ENCODE data around the gene ARHGAP15.

The ARHGAP15 gene

DNA sequence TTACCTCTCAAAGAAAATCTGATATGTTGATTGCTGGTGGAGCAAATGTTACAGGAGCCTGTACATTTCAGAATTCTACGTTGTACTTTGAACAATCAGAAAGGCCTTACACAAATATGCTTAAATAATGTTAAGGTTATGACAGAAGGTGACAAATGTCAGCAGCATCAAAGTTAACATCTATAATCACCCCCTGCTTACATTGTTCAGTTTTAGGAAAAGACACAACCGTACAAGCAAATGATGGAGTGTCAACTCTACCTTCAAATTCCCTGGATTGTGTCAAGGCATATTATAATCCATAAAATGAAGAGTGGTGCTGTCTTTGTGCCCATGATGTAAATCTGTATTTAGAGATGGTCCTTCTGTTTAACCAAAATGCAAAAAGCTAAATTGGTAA lies 465.5 kb downstream of the ARHGAP15 start:
- Histone ChIP-seq H3K27ac (no peak overlapping the region), H3K36me3 (peaks cover 19% of the 10 kb centered on the region), H3K4me1 (ENCODE audit: control insufficient read depth in 1 of 2, insufficient read depth in 1 of 2, low read depth in 1 of 2, low read length in 1 of 2) (no peaks in the 10 kb centered on the region), H3K9me3 (no peaks in the 10 kb centered on the region), H3K27me3 (no peaks in the 10 kb centered on the region), H3K4me3 (ENCODE audit: low read depth in 1 of 2, low read length in 1 of 2) (no peak overlapping the region)
- no peak for TF ChIP-seq CTCF (IDR thresholded peaks at IDR 0.05)

GRCh38 chr2:143600116-143600515 lies 470.9 kb downstream of the ARHGAP15 start:
- TF ChIP-seq CTCF (IDR thresholded peaks at IDR 0.05): no peak
- Histone ChIP-seq H3K4me1 (ENCODE audit: control insufficient read depth in 1 of 2, insufficient read depth in 1 of 2, low read depth in 1 of 2, low read length in 1 of 2) (no peaks in the 10 kb centered on the region), H3K27me3 (no peaks in the 10 kb centered on the region), H3K4me3 (ENCODE audit: low read depth in 1 of 2, low read length in 1 of 2) (no peak overlapping the region), H3K36me3 (peaks cover 3% of the 10 kb centered on the region), H3K27ac (no peak overlapping the region), H3K9me3 (no peaks in the 10 kb centered on the region)

- Histone ChIP-seq H3K27ac (no peak overlapping the region), H3K9me3 (no peaks in the 10 kb centered on the region), H3K36me3 (peaks cover 8% of the 10 kb centered on the region), H3K4me3 (ENCODE audit: low read depth in 1 of 2, low read length in 1 of 2) (no peak overlapping the region), H3K4me1 (ENCODE audit: control insufficient read depth in 1 of 2, insufficient read depth in 1 of 2, low read depth in 1 of 2, low read length in 1 of 2) (no peaks in the 10 kb centered on the region), H3K27me3 (no peaks in the 10 kb centered on the region)
- no peak for TF ChIP-seq CTCF (IDR thresholded peaks at IDR 0.05)
Measured at GRCh38 chr2:143601828-143602227, 472.6 kb downstream of the ARHGAP15 start.

DNA sequence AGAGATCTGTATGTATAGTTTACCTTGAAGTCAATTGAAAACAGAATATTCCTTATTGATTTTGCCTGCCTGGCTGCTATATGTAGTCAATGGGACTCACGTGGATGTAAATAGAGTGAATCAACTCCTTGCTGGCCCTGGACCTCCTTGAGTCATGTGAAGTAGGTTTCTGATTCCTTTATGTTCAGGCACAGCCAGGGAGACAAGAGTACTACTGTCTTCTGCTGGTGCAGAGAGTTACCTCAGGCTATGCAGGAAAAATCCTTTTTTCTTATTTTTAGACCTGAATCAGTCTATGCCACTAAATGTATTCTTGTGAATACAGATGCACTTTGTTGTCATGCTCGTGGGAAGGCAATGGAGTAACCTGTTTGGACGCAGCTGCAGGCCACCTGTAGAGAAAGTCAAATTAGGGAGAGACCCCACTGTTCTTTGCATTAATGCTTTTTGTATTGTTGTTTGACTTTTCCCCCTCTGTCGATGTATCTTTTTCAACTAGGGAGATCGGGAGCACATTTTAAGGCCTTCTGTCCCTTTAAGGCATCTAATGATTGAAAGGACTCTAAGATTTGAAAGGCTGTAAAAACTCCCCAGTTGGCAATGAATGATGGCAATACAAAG lies 473.9 kb downstream of the ARHGAP15 start:
- peaks cover 16% of the 10 kb centered on the region for H3K36me3 ChIP-seq
- H3K9me3 ChIP-seq: no peaks in the 10 kb centered on the region
- H3K4me1 ChIP-seq (ENCODE audit: control insufficient read depth in 1 of 2, insufficient read depth in 1 of 2, low read depth in 1 of 2, low read length in 1 of 2): no peaks in the 10 kb centered on the region
- TF ChIP-seq CTCF (IDR thresholded peaks at IDR 0.05): no peak
- H3K27me3 ChIP-seq: no peaks in the 10 kb centered on the region
- H3K27ac ChIP-seq: no peak overlapping the region
- H3K4me3 ChIP-seq (ENCODE audit: low read depth in 1 of 2, low read length in 1 of 2): no peak overlapping the region

- Histone ChIP-seq H3K36me3 (peaks cover 16% of the 10 kb centered on the region), H3K27me3 (no peaks in the 10 kb centered on the region), H3K4me1 (ENCODE audit: control insufficient read depth in 1 of 2, insufficient read depth in 1 of 2, low read depth in 1 of 2, low read length in 1 of 2) (no peaks in the 10 kb centered on the region), H3K9me3 (no peaks in the 10 kb centered on the region), H3K27ac (no peak overlapping the region), H3K4me3 (ENCODE audit: low read depth in 1 of 2, low read length in 1 of 2) (no peak overlapping the region)
- TF ChIP-seq CTCF (IDR thresholded peaks at IDR 0.05): no peak
Measured at GRCh38 chr2:143603846-143604565, 474.8 kb downstream of the ARHGAP15 start.

Measured in neutrophil (primary cell).